Measurements from ENCODE around the gene SRD5A1. TPM values are rescaled to one million over a fixed set of nuclear protein-coding genes. Genes with fewer than 3 reads are reported as not detected.

Gene SRD5A1
- total RNA-seq, 1 experiment from 2014 or later: 29.9 TPM

- H3K27me3 Mint-ChIP-seq (ENCODE audit: low read depth): no peaks in the 10 kb centered on the region; the same call in 1 of the 2 replicates
- Histone ChIP-seq H3K18ac (ENCODE audit: insufficient read length, low read depth, low read length) (no peak overlapping the region), H3K4me1 (ENCODE audit: insufficient read depth, low read length) (no peaks in the 10 kb centered on the region), H2BK120ac (ENCODE audit: low read depth, low read length, poor library complexity, severe bottlenecking) (no peak overlapping the region), H3K56ac (ENCODE audit: insufficient read length, low read depth, low read length) (no peak overlapping the region), H3K79me2 (ENCODE audit: insufficient read depth, low read length) (peaks cover 2% of the 10 kb centered on the region; the same call in 1 of the 2 replicates), H3K9me3 (ENCODE audit: control insufficient read depth, low read depth, low read length) (no peaks in the 10 kb centered on the region), H2BK5ac (ENCODE audit: insufficient read length, low read length) (no peak overlapping the region), H4K91ac (ENCODE audit: insufficient read length, low read depth, low read length) (no peak overlapping the region), H2AFZ (ENCODE audit: low read length) (no peak overlapping the region), H3T11ph (ENCODE audit: low read length) (no peak overlapping the region), H3K27me3 (ENCODE audit: insufficient read depth, low read length) (no peaks in the 10 kb centered on the region), H3K23me2 (ENCODE audit: insufficient read length, low read depth, low read length, poor library complexity, severe bottlenecking) (no peaks in the 10 kb centered on the region), H3K9ac (ENCODE audit: extremely low read depth, insufficient read length, low read length) (no peak overlapping the region), H2BK15ac (ENCODE audit: low read depth, low read length) (no peak overlapping the region), H3K27ac (ENCODE audit: insufficient read length, low read depth, low read length) (no peak overlapping the region), H3K79me1 (ENCODE audit: insufficient read depth, low read depth, low read length, poor library complexity, severe bottlenecking) (no peaks in the 10 kb centered on the region), H3K14ac (ENCODE audit: insufficient read depth, low read length) (no peak overlapping the region), H3K4me2 (ENCODE audit: insufficient read depth, insufficient read length, low read length) (no peak overlapping the region), H3K4ac (ENCODE audit: low read depth, low read length) (no peak overlapping the region), H3K23ac (ENCODE audit: insufficient read length, low read depth, low read length) (no peak overlapping the region), H4K5ac (ENCODE audit: insufficient read length, low read depth, low read length) (no peak overlapping the region), H4K8ac (replicated peaks; ENCODE audit: insufficient read length, low read depth, low read length) (no peak overlapping the region), H2BK12ac (ENCODE audit: insufficient read length, low read depth, low read length) (no peak overlapping the region), H2BK20ac (ENCODE audit: low read depth, low read length, poor library complexity, severe bottlenecking) (no peak overlapping the region), H2AK5ac (ENCODE audit: insufficient read length, low read length) (no peak overlapping the region), H4K20me1 (ENCODE audit: control insufficient read depth, insufficient read depth, insufficient read length) (no peaks in the 10 kb centered on the region)
- no peak for TF ChIP-seq CTCF (conservative IDR thresholded peaks at IDR 0.05)
- H3K9me3 Mint-ChIP-seq: no peaks in the 10 kb centered on the region
- peaks cover 0 to 4% (median under 1%) of the 10 kb centered on the region in 3 experiments; a peak in 3 of 7 replicates for H3K36me3 Mint-ChIP-seq (ENCODE audit: insufficient read depth in 1 of 3, low read depth in 3 of 3)
- DNase-seq: no peak
- H3K27ac Mint-ChIP-seq: 0 out of 7 replicates have a peak overlapping the region, but pooled peaks of 1 of the 3 experiments have one; percentile 81
- no peak overlapping the region for H3K4me3 Mint-ChIP-seq
- H3K4me1 Mint-ChIP-seq: peaks cover 13 to 16% of the 10 kb centered on the region in 2 experiments
- no CpG with 5 or more reads among the region's 6 CpGs for WGBS (ENCODE audit: extremely low coverage, insufficient read length, low lambda C conversion rate)
These were observed 4.3 kb downstream of the SRD5A1 start for GRCh38 chr5:6637590-6637989.

All from H9 (cell line).